Measurements from ENCODE around the gene ACVR1B. TPM values are rescaled to one million over a fixed set of nuclear protein-coding genes. Genes with fewer than 3 reads are reported as not detected.

Gene ACVR1B
- total and polyA plus RNA-seq, 2 experiments from 2014 or later = 2.4 to 7.5 TPM

- Mint-ChIP-seq H3K9me3 (no peaks in the 10 kb centered on the region), H3K36me3 (ENCODE audit: low read depth) (peaks cover 17% of the 10 kb centered on the region)
These were observed 40.7 kb downstream of the ACVR1B start for GRCh38 chr12:51992246-51992645.

More at GRCh38 chr12:51992246-51992645, 40.7 kb downstream of the ACVR1B start:
- Mint-ChIP-seq H3K27me3 (ENCODE audit: insufficient read depth, low read depth, poor library complexity) (peaks cover 8% of the 10 kb centered on the region), H3K4me1 (peaks cover 10% of the 10 kb centered on the region), H3K4me3 (no peak overlapping the region), H3K27ac (no peak overlapping the region)
- no peaks in the 10 kb centered on the region for H3K27me3 ChIP-seq (ENCODE audit: insufficient read depth)
- DNase-seq (ENCODE audit: low spot score) (no peak), ATAC-seq (no peak)
- no peaks in the 10 kb centered on the region for H3F3A ChIP-seq (replicated peaks; ENCODE audit: low read depth)
- H3K4me1 ChIP-seq (ENCODE audit: insufficient read depth) = no peaks in the 10 kb centered on the region
- H3K4me3 ChIP-seq = no peak overlapping the region
- TF ChIP-seq JUNB (IDR thresholded peaks at IDR 0.05; ENCODE audit: unreplicated experiment) (no peak), ZNF114 (CRISPR knock-in tag; IDR thresholded peaks at IDR 0.05) (no peak), NANOG (IDR thresholded peaks at IDR 0.05; ENCODE audit: borderline replicate concordance) (no peak), STAT1 (IDR thresholded peaks at IDR 0.05; ENCODE audit: unreplicated experiment) (no peak), ZNF331 (CRISPR knock-in tag; IDR thresholded peaks at IDR 0.05; ENCODE audit: low read depth) (no peak), ETS1 (IDR thresholded peaks at IDR 0.05) (no peak), REST (IDR thresholded peaks at IDR 0.05; ENCODE audit: unreplicated experiment) (no peak), CTCF (conservative IDR thresholded peaks at IDR 0.05; ENCODE audit: low read depth in 2 of 2) (no peak), CREB1 (CRISPR knock-in tag; IDR thresholded peaks at IDR 0.05; ENCODE audit: low read depth) (no peak), POLR2AphosphoS5 (IDR thresholded peaks at IDR 0.05; ENCODE audit: low read depth) (no peak), EZH2phosphoT487 (IDR thresholded peaks at IDR 0.05; ENCODE audit: unreplicated experiment) (no peak), EZH2 (IDR thresholded peaks at IDR 0.05; ENCODE audit: low read depth, unreplicated experiment) (no peak), ZNF462 (CRISPR knock-in tag; IDR thresholded peaks at IDR 0.05) (no peak)
- no peaks in the 10 kb centered on the region for H3K9me2 ChIP-seq (ENCODE audit: insufficient read depth)
- no peak overlapping the region for H3K27ac ChIP-seq (ENCODE audit: low read depth)
- H2AFZ ChIP-seq = no peak overlapping the region
- H3K79me2 ChIP-seq (replicated peaks; ENCODE audit: insufficient read depth) = no peaks in the 10 kb centered on the region
- 0 out of 2 replicates have a peak, but pooled peaks cover 3% of the 10 kb centered on the region for H4K20me1 ChIP-seq (replicated peaks; ENCODE audit: insufficient read depth)
- no peak overlapping the region for H3K4me2 ChIP-seq
- H3K36me3 ChIP-seq (ENCODE audit: insufficient read depth) = 0 out of 2 replicates have a peak, but pooled peaks cover 6% of the 10 kb centered on the region

All from GM23338 (cell line).